Calu3 (cell line): Measurements from ENCODE around the gene PCMT1. TPM values are rescaled to one million over a fixed set of nuclear protein-coding genes. Genes with fewer than 3 reads are reported as not detected.
A peak's percentile ranks its signal among the peaks of the same experiment; 100 is the strongest.

ENCODE experiments used
- BruUV-seq: library from RNA; stranded (reverse); fragments of 400-500 nt; replicated peaks from 2 replicates; lab custom pipeline; 2021; lab: Mats Ljungman, UMichigan
- CTCF ChIA-PET: fragments of 300-600 bp; sonication (Branson Sonifier 250); formaldehyde crosslinking; loops from one replicate; lab custom pipeline; 2022; ENCODE audit warnings: antibody characterized with exemption; lab: Charles Lee
- DNase-seq: peaks from one replicate; pipeline ENCODE4 v3.0.0; 2022
- H3K27ac Mint-ChIP-seq: one replicate; pipeline ENCODE4 v1.8.0; 2022; ENCODE audit warnings: mixed read lengths; ENCODE audit not compliant: unreplicated experiment
- H3K27me3 Mint-ChIP-seq: one replicate; pipeline ENCODE4 v1.8.0; 2022; ENCODE audit warnings: mixed read lengths; ENCODE audit not compliant: unreplicated experiment
- H3K36me3 Mint-ChIP-seq: one replicate; pipeline ENCODE4 v1.8.0; 2022; ENCODE audit warnings: mild to moderate bottlenecking, moderate library complexity, mixed read lengths; ENCODE audit not compliant: insufficient read depth, unreplicated experiment
- H3K4me1 Mint-ChIP-seq: one replicate; pipeline ENCODE4 v1.8.0; 2022; ENCODE audit warnings: mild to moderate bottlenecking, low read depth, mixed read lengths; ENCODE audit not compliant: unreplicated experiment
- H3K4me3 Mint-ChIP-seq: one replicate; pipeline ENCODE4 v1.8.0; 2022; ENCODE audit warnings: mild to moderate bottlenecking, low read depth, moderate library complexity, mixed read lengths; ENCODE audit not compliant: unreplicated experiment
- H3K9me3 Mint-ChIP-seq: one replicate; pipeline ENCODE4 v1.8.0; 2022; ENCODE audit warnings: low read depth, mixed read lengths; ENCODE audit not compliant: unreplicated experiment
- intact Hi-C: fragments of 100-400 bp; cut with micrococcal nuclease; formaldehyde crosslinking; loops from one replicate; pipeline ENCODE4 v1.10.0; 2022; ENCODE audit not compliant: unreplicated experiment
- total RNA-seq: library from RNA; stranded (reverse); gene quantifications from 2 replicates; pipeline ENCODE4 v1.2.3, GENCODE V29; 2022
- TF ChIP-seq, protein P1 (sequence below): fragments of 200-600 bp; IDR thresholded peaks from one replicate; pipeline ENCODE4 v1.8.0; 2022; ENCODE audit warnings: antibody characterized with exemption; ENCODE audit not compliant: unreplicated experiment

The PCMT1 gene
- total RNA-seq, 1 experiment from 2014 or later: 63.4 TPM

DNA sequence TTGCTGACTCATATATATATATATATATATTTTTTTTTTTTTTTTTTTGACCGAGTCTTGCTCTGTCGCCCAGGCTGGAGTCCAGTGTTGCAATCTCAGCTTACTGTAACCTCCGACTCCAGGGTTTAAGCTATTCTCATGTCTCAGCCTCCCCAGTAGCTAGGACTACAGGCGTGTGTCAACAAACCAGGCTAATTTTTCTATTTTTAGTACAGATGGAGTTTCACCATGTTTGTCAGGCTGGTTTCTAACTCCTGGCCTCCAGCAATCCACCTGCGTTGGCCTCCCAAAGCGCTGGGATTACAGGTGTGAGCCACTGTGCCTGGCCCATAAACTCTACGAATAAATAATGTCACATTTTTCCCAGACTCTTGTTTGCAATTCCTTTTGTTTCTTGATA is 109.8 kb downstream of the PCMT1 start:
- Mint-ChIP-seq H3K27ac (peak overlapping the region; percentile 89), H3K9me3 (no peaks in the 10 kb centered on the region), H3K4me1 (peaks cover 59% of the 10 kb centered on the region), H3K4me3 (peak overlapping the region; percentile 80), H3K36me3 (peaks cover 64% of the 10 kb centered on the region), H3K27me3 (no peaks in the 10 kb centered on the region)
- TF ChIP-seq, protein P1, sequence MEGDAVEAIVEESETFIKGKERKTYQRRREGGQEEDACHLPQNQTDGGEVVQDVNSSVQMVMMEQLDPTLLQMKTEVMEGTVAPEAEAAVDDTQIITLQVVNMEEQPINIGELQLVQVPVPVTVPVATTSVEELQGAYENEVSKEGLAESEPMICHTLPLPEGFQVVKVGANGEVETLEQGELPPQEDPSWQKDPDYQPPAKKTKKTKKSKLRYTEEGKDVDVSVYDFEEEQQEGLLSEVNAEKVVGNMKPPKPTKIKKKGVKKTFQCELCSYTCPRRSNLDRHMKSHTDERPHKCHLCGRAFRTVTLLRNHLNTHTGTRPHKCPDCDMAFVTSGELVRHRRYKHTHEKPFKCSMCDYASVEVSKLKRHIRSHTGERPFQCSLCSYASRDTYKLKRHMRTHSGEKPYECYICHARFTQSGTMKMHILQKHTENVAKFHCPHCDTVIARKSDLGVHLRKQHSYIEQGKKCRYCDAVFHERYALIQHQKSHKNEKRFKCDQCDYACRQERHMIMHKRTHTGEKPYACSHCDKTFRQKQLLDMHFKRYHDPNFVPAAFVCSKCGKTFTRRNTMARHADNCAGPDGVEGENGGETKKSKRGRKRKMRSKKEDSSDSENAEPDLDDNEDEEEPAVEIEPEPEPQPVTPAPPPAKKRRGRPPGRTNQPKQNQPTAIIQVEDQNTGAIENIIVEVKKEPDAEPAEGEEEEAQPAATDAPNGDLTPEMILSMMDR: no peak
- CTCF ChIA-PET: interaction anchor here (0.6 to 1.3 kb wide), 3 partner anchors 19 to 978 kb away, joined by 3 to 7 read pairs (median 6); no protein-coding TSS in a partner anchor
- intact Hi-C loops: loop anchor here (5.0 kb wide), 1 partner anchor 38 kb away; the partner anchor contains the start of gene RAET1E
- no TSS peak for BruUV-seq
- no peak for DNase-seq

DNA sequence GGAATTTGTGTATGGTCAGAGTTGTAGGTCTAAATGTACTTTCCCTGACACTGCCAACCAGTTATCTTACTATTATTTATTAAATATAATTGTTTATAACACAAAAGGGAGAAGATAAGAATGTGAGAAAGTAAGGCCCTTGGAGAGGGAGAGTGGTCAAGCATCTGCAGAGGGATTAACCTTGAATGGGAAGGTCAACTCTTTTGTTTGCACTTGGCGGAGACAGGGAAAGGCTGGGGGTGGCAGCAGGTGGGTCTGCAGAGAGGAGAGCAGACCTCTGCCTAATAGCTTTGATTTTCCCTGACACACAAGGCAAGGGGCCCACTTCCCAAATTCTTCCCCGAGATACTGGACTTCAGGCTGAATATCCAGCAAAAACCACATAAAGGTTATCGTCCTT is 110.4 kb downstream of the PCMT1 start:
- Mint-ChIP-seq H3K36me3 (peaks cover 58% of the 10 kb centered on the region), H3K4me1 (peaks cover 53% of the 10 kb centered on the region), H3K9me3 (no peaks in the 10 kb centered on the region), H3K4me3 (peak overlapping the region; percentile 80), H3K27ac (peak overlapping the region; percentile 89), H3K27me3 (no peaks in the 10 kb centered on the region)
- intact Hi-C loops: loop anchor here (5.0 to 10.0 kb wide), 2 partner anchors 37 to 65 kb away; partner anchors contain the start of genes RAET1E and RAET1G
- TF ChIP-seq, protein P1: no peak
- CTCF ChIA-PET: interaction anchor here (0.6 to 2.5 kb wide), 4 partner anchors 13 to 978 kb away, joined by 3 to 9 read pairs (median 6); no protein-coding TSS in a partner anchor
- no peak for DNase-seq
- BruUV-seq: no TSS peak

DNA sequence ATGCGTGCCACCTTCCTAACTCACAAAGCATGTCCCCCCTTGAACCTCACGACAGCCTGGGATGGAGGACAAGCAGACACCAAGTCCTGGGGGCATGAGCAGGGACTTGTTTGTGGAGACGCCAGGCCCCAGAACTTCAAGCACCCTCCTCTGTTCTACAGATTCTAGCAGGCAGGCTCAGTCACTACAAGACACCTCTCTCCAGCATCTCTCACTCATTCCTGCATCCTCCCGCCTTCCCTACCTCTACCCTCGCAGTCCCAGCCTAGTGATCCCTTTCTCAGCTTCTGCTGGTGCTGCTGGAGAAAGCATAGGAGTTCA is 110.9 kb downstream of the PCMT1 start:
- Mint-ChIP-seq H3K4me1 (peaks cover 48% of the 10 kb centered on the region), H3K36me3 (peaks cover 53% of the 10 kb centered on the region), H3K4me3 (peak overlapping the region; percentile 80), H3K9me3 (no peaks in the 10 kb centered on the region), H3K27me3 (no peaks in the 10 kb centered on the region), H3K27ac (peak overlapping the region; percentile 89)
- intact Hi-C loops: loop anchor here (10.0 kb wide), 1 partner anchor 64 kb away; the partner anchor contains the start of gene RAET1G
- TF ChIP-seq, protein P1: no peak
- CTCF ChIA-PET: interaction anchor here (2.2 to 2.5 kb wide), 2 partner anchors 13 to 20 kb away, joined by 6 to 9 read pairs; no protein-coding TSS in a partner anchor
- no TSS peak for BruUV-seq
- no peak for DNase-seq

Other genes with a start within 250 kb of the PCMT1 start
- 21.5 and 22.6 TPM in 2 replicates for gene PPIL4, start 203.7 kb upstream of the PCMT1 start, total RNA-seq
- gene GINM1, start 183.4 kb upstream of the PCMT1 start, total RNA-seq: 23.4 and 26.7 TPM in 2 replicates
- gene KATNA1, start 101.0 kb upstream of the PCMT1 start, total RNA-seq: 9.9 and 13.1 TPM in 2 replicates
- 20.0 and 20.7 TPM in 2 replicates for gene LATS1, start 31.6 kb upstream of the PCMT1 start, total RNA-seq
- gene NUP43, start 3.2 kb upstream of the PCMT1 start, total RNA-seq: 38.4 and 42.8 TPM in 2 replicates
- gene LRP11, start 114.6 kb downstream of the PCMT1 start, total RNA-seq: 27.4 and 31.1 TPM in 2 replicates
- 0.22 TPM in 1 of 2 replicates, not detected in the other for gene RAET1E, start 148.4 kb downstream of the PCMT1 start, total RNA-seq
- gene RAET1G, start 173.4 kb downstream of the PCMT1 start, total RNA-seq: 0.54 TPM in 1 of 2 replicates, not detected in the other
- 7.1 and 7.6 TPM in 2 replicates for gene ULBP2, start 192.3 kb downstream of the PCMT1 start, total RNA-seq
- 2.2 and 2.5 TPM in 2 replicates for gene ULBP1, start 214.2 kb downstream of the PCMT1 start, total RNA-seq